HCT116 (cell line): ENCODE data around the gene SLC25A30. TPM values are rescaled to one million over a fixed set of nuclear protein-coding genes. Genes with fewer than 3 reads are reported as not detected.
"Not testable (repeated sequence)": the region's sequence is repeated elsewhere in the genome, so short reads cannot be mapped to it uniquely, and the experiment has no call there.

Experiments
- ATAC-seq: fragments of 200-7000 bp; cut with Tn5 transposase; 2 replicates; pipeline ENCODE4 v1.9.1; 2020; ENCODE audit warnings: mild to moderate bottlenecking, moderate library complexity
- BruUV-seq: library from RNA; stranded (reverse); fragments of 400-500 nt; replicated peaks from 2 replicates; lab custom pipeline; 2021; lab: Mats Ljungman, UMichigan
- CTCF ChIA-PET: fragments of 300-600 bp; sonication (Branson Sonifier 250); formaldehyde crosslinking; loops from one replicate; lab custom pipeline; 2021; ENCODE audit warnings: antibody characterized with exemption; lab: Charles Lee
- POLR2A ChIA-PET: fragments of 300-600, 350-600 bp; sonication (Branson Sonifier 250); formaldehyde crosslinking; loops from one replicate; lab custom pipeline; 2021; ENCODE audit warnings: antibody characterized with exemption; lab: Charles Lee
- RAD21 ChIA-PET, 2 experiments: fragments of 300-600 bp; sonication (Branson Sonifier 250); formaldehyde crosslinking; loops; one replicate each; lab custom pipeline; 2023; ENCODE audit warnings: low total read pairs in 2 of 2; ENCODE audit not compliant: uncharacterized antibody in 2 of 2, unreplicated experiment in 2 of 2, low non-redundant PET in 1 of 2; lab: Charles Lee
- DNase-seq: peaks from one replicate; pipeline ENCODE4 v3.0.0-alpha.2; 2010; ENCODE audit warnings: low read depth, low spot score
- H2AFZ ChIP-seq: fragments of 200-600 bp; shearing (Covaris generic), sonication (generic); 2 replicates; pipeline ENCODE4 v1.6.1; 2017; ENCODE audit warnings: low read depth, mixed run types, mixed read lengths, antibody characterized with exemption, low read length; ENCODE audit not compliant: poor library complexity, severe bottlenecking
- H3K27ac ChIP-seq: 2 replicates; pipeline ENCODE4 v1.5.1; 2012; ENCODE audit warnings: low read depth, low read length
- H3K27me3 ChIP-seq: fragments of 200-600 bp; sonication (generic); 2 replicates; pipeline ENCODE4 v1.6.1; 2016; ENCODE audit warnings: mixed run types, low read length, mixed read lengths; ENCODE audit not compliant: insufficient read depth
- H3K36me3 ChIP-seq, 2 experiments: fragments of 200-500 bp in 1 of 2; fragments of 200-600 bp in 1 of 2; sonication (Bioruptor generic) in 1 of 2; sonication (generic) in 1 of 2; 2 replicates each; pipeline versions ENCODE4 v1.5.1 to v1.6.1; 2014 to 2016; ENCODE audit warnings: low read length in 2 of 2, inconsistent platforms in 1 of 2, mixed read lengths in 1 of 2, mixed run types in 1 of 2; ENCODE audit not compliant: insufficient read depth in 2 of 2, control insufficient read depth in 1 of 2
- H3K4me1 ChIP-seq, 2 experiments: fragments of 200-600 bp in 1 of 2; sonication (generic) in 1 of 2; 2 replicates each; pipeline versions ENCODE4 v1.5.1 to v1.6.1; 2012 to 2017; ENCODE audit warnings: low read length in 2 of 2, inconsistent platforms in 1 of 2, mild to moderate bottlenecking in 1 of 2, mixed read lengths in 1 of 2, mixed run types in 1 of 2, moderate library complexity in 1 of 2; ENCODE audit not compliant: insufficient read depth in 2 of 2, control insufficient read depth in 1 of 2
- H3K4me2 ChIP-seq: fragments of 200-600 bp; sonication (generic); 2 replicates; pipeline ENCODE4 v1.6.1; 2017; ENCODE audit warnings: mixed run types, low read length, mixed read lengths
- H3K4me3 ChIP-seq, 2 experiments: fragments of 200-600 bp in 1 of 2; sonication (generic) in 1 of 2; replicated peaks in 1 of 2; 2 replicates each; pipeline ENCODE4 v1.5.1; 2011 to 2016; ENCODE audit warnings: low read length in 2 of 2, control low read depth in 1 of 2, low read depth in 1 of 2, mild to moderate bottlenecking in 1 of 2, mixed read lengths in 1 of 2, mixed run types in 1 of 2
- H3K79me2 ChIP-seq: fragments of 200-600 bp; sonication (generic); 2 replicates; pipeline ENCODE4 v1.6.1; 2017; ENCODE audit warnings: mild to moderate bottlenecking, mixed run types, low read length, moderate library complexity, mixed read lengths; ENCODE audit not compliant: insufficient read depth
- H3K9ac ChIP-seq: fragments of 200-600 bp; sonication (generic); 2 replicates; pipeline ENCODE4 v1.6.1; 2016; ENCODE audit warnings: low read length, mixed read lengths
- H3K9me2 ChIP-seq: fragments of 200-600 bp; sonication (generic), shearing (Covaris generic); 2 replicates; pipeline ENCODE4 v1.6.1; 2017; ENCODE audit warnings: mixed run types, mild to moderate bottlenecking, moderate library complexity; ENCODE audit not compliant: insufficient read depth
- H3K9me3 ChIP-seq, 2 experiments: fragments of 200-500 bp in 1 of 2; fragments of 200-600 bp in 1 of 2; sonication (Bioruptor generic) in 1 of 2; sonication (generic) in 1 of 2; 2 replicates each; pipeline ENCODE4 v1.6.1; 2014 to 2017; ENCODE audit warnings: low read length in 2 of 2, mixed read lengths in 2 of 2, inconsistent platforms in 1 of 2, low read depth in 1 of 2, mild to moderate bottlenecking in 1 of 2, mixed run types in 1 of 2, moderate library complexity in 1 of 2; ENCODE audit not compliant: control insufficient read depth in 1 of 2, insufficient read depth in 1 of 2
- H4K20me1 ChIP-seq: fragments of 200-600 bp; sonication (generic), shearing (Covaris generic); 2 replicates; pipeline ENCODE4 v1.6.1; 2017; ENCODE audit warnings: mixed run types, mild to moderate bottlenecking, moderate library complexity; ENCODE audit not compliant: insufficient read depth
- intact Hi-C: fragments of 100-400 bp; cut with micrococcal nuclease; formaldehyde crosslinking; loops from 2 replicates; pipeline ENCODE4 v1.10.0; 2022
- total RNA-seq: library from RNA; stranded (reverse); gene quantifications from one replicate; pipeline ENCODE4 v1.2.1, GENCODE V29; 2021; ENCODE audit not compliant: unreplicated experiment

SLC25A30 gene
- total RNA-seq, 1 experiment from 2014 or later: 29.2 TPM

DNA sequence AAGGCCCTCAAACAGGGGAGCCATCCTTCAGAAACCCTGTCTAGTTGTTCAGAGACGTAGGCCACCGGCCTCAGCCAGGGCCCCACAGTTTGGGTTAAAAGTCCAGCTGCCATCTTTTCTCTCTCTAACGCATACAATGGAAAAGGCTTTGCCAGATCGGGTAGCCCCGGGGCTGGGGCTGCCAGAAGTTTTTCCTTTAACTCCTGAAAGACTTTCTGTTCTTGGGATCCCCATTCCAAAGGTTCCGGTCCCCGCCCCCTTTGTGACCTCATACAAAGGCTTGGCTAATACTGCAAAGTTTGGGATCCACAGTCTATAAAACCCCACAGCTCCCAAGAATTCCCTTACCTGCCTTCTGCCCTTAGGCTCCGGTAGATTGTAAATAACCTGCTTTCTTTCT lies 37.5 kb downstream of the SLC25A30 start:
- ATAC-seq, H3K27ac ChIP-seq, H3K4me2 ChIP-seq, H3K4me1 ChIP-seq, H4K20me1 ChIP-seq, H3K79me2 ChIP-seq, H3K4me3 ChIP-seq, H3K27me3 ChIP-seq, POLR2A ChIA-PET, H2AFZ ChIP-seq, intact Hi-C loops, H3K9me3 ChIP-seq, CTCF ChIA-PET, DNase-seq, H3K9ac ChIP-seq, RAD21 ChIA-PET, H3K9me2 ChIP-seq, BruUV-seq, H3K36me3 ChIP-seq: not testable (repeated sequence)

DNA sequence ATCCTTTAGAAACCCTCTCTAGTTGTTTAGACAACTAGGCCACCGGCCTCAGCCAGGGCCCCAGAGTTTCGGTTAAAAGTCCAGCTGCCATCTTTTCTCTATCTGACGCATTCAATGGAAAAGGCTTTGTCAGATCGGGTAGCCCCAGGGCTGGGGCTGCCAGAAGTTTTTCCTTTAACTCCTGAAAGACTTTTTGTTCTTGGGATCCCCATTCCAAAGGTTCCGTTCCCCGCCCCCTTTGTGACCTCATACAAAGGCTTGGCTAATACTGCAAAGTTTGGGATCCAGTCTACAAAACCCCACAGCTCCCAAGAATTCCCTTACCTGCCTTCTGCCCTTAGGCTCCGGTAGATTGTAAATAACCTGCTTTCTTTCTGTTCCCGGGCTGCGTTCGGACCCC lies 38.7 kb downstream of the SLC25A30 start:
- H3K79me2 ChIP-seq, H2AFZ ChIP-seq, DNase-seq, RAD21 ChIA-PET, H3K4me1 ChIP-seq, H3K9ac ChIP-seq, H3K27ac ChIP-seq, POLR2A ChIA-PET, H3K36me3 ChIP-seq, H4K20me1 ChIP-seq, H3K4me2 ChIP-seq, H3K9me3 ChIP-seq, ATAC-seq, CTCF ChIA-PET, H3K27me3 ChIP-seq, BruUV-seq, H3K4me3 ChIP-seq, H3K9me2 ChIP-seq: not testable (repeated sequence)
- intact Hi-C loops: loop anchor here (10.0 kb wide), 2 partner anchors 115 to 435 kb away; no protein-coding TSS in a partner anchor

DNA sequence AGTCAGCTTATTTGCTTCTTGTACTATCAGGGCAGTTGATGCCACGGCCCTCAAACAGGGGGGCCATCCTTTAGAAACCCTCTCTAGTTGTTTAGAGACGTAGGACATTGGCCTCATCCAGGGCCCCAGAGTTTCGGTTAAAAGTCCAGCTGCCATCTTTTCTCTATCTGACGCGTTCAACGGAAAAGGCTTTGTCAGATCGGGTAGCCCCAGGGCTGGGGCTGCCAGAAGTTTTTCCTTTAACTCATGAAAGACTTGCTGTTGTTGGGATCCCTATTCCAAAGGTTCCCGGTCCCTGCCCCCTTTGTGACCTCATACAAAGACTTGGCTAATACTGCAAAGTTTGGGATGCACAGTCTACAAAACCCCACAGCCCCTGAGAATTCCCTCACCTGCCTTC lies 39.4 kb downstream of the SLC25A30 start:
- CTCF ChIA-PET, H3K27ac ChIP-seq, H3K36me3 ChIP-seq, POLR2A ChIA-PET, H3K4me3 ChIP-seq, H3K4me2 ChIP-seq, H3K4me1 ChIP-seq, DNase-seq, H3K9ac ChIP-seq, H3K9me2 ChIP-seq, H2AFZ ChIP-seq, H4K20me1 ChIP-seq, ATAC-seq, H3K9me3 ChIP-seq, H3K79me2 ChIP-seq, H3K27me3 ChIP-seq, RAD21 ChIA-PET, BruUV-seq: not testable (repeated sequence)
- intact Hi-C loops: loop anchor here (10.0 kb wide), 2 partner anchors 116 to 436 kb away; no protein-coding TSS in a partner anchor

DNA sequence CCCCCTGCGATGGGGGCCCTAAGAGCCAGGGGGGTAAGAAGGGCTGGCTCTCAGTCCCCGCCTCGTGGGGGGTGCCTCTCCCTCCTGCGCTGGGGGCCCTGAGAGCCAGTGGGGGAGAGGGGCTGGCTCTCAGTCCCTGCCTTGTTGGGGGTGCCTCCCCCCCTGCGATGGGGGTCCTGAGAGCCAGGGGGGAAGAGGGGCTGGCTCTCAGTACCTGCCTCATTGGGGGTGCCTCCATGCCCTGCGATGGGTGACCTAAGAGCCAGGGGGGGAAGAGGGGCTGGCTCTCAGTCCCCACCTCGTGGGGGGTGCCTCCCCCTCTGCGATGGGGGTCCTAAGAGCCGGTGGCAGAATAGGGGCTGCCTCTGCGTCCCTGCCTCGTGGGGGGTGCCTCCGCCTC lies 40.9 kb downstream of the SLC25A30 start:
- H4K20me1 ChIP-seq, H2AFZ ChIP-seq, H3K9me3 ChIP-seq, DNase-seq, H3K4me3 ChIP-seq, H3K27me3 ChIP-seq, CTCF ChIA-PET, H3K36me3 ChIP-seq, POLR2A ChIA-PET, BruUV-seq, H3K9ac ChIP-seq, H3K4me1 ChIP-seq, H3K4me2 ChIP-seq, H3K9me2 ChIP-seq, RAD21 ChIA-PET, H3K79me2 ChIP-seq, H3K27ac ChIP-seq, ATAC-seq: not testable (repeated sequence)
- intact Hi-C loops: loop anchor here (10.0 kb wide), 2 partner anchors 117 to 437 kb away; no protein-coding TSS in a partner anchor
